MM.1S (cell line): ENCODE results near the gene ADAM8.

Source experiments
- EZH2 ChIP-seq: fragments of 300-600 bp; sonication (generic); optimal IDR thresholded peaks from 2 replicates; pipeline ENCODE3; 2017; ENCODE audit warnings: low read depth, mild to moderate bottlenecking, antibody characterized with exemption, low read length, mixed read lengths
- EZH2phosphoT487 ChIP-seq: fragments of 300-600 bp; sonication (generic); IDR thresholded peaks from 2 replicates; pipeline ENCODE4 v1.6.1; 2018; ENCODE audit warnings: antibody characterized with exemption, low read length
- TF ChIP-seq, protein P1 (sequence below): fragments of 300-600 bp; sonication (generic); IDR thresholded peaks from 2 replicates; pipeline ENCODE4 v1.5.1; 2016; ENCODE audit warnings: antibody characterized with exemption, low read length, mixed read lengths

DNA sequence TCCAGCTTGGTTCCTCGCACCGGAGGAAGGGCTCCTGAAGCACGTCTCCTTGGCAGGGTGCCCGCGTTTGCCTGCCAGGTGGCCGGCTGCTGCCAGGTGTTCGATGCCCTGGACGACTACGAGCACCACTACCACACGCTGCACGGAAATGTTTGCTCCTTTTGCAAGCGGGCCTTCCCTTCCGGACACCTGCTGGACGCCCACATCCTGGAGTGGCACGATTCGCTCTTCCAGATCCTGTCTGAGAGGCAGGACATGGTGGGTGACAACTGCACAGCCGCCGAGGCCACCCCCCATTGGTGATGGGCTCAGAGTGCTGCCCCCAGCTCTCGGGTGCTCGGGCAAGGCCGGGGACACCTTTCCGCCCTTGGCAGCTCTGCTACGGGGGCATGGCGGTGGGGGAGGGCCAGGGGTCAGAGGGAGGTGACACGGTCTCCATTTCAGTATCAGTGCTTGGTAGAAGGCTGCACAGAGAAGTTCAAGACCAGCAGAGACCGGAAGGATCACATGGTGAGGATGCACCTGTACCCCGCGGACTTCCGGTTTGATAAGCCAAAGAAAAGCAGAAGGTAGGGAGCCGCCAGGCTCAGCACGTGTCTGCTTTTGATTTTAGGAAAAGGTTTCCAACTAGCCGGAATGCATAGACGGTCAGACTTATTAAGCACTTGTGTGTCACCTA, 33.2 kb upstream of the ADAM8 start:
- TF ChIP-seq, protein P1, sequence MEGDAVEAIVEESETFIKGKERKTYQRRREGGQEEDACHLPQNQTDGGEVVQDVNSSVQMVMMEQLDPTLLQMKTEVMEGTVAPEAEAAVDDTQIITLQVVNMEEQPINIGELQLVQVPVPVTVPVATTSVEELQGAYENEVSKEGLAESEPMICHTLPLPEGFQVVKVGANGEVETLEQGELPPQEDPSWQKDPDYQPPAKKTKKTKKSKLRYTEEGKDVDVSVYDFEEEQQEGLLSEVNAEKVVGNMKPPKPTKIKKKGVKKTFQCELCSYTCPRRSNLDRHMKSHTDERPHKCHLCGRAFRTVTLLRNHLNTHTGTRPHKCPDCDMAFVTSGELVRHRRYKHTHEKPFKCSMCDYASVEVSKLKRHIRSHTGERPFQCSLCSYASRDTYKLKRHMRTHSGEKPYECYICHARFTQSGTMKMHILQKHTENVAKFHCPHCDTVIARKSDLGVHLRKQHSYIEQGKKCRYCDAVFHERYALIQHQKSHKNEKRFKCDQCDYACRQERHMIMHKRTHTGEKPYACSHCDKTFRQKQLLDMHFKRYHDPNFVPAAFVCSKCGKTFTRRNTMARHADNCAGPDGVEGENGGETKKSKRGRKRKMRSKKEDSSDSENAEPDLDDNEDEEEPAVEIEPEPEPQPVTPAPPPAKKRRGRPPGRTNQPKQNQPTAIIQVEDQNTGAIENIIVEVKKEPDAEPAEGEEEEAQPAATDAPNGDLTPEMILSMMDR: no peak
- no peak for TF ChIP-seq EZH2phosphoT487
- TF ChIP-seq EZH2: no peak
